BLaER1 (cell line): Measurements from ENCODE around the gene ATP6AP1.

Experiments
- H3K27ac ChIP-seq: shearing (Covaris generic); formaldehyde crosslinking; 2 replicates; pipeline ENCODE4 v1.8.1; 2022
- H3K27me3 ChIP-seq: shearing (Covaris generic); formaldehyde crosslinking; 2 replicates; pipeline ENCODE4 v1.8.1; 2022
- H3K36me3 ChIP-seq: shearing (Covaris generic); formaldehyde crosslinking; 2 replicates; pipeline ENCODE4 v1.8.1; 2022
- H3K4me1 ChIP-seq: shearing (Covaris generic); formaldehyde crosslinking; 2 replicates; pipeline ENCODE4 v1.8.1; 2022
- H3K4me2 ChIP-seq: shearing (Covaris generic); formaldehyde crosslinking; 2 replicates; pipeline ENCODE4 v1.8.1; 2022
- H3K4me3 ChIP-seq: shearing (Covaris generic); formaldehyde crosslinking; 2 replicates; pipeline ENCODE4 v1.8.1; 2022
- H3K9ac ChIP-seq: shearing (Covaris generic); formaldehyde crosslinking; 2 replicates; pipeline ENCODE4 v1.8.1; 2022
- H3K9me3 ChIP-seq: shearing (Covaris generic); formaldehyde crosslinking; 2 replicates; pipeline ENCODE4 v1.8.1; 2022
- H4K20me1 ChIP-seq: shearing (Covaris generic); formaldehyde crosslinking; 2 replicates; pipeline ENCODE4 v1.8.1; 2022
- Cebpa-rat ChIP-seq: shearing (Covaris generic); IDR thresholded peaks from 2 replicates; pipeline ENCODE4 v1.8.1; 2022

ATP6AP1 gene

GRCh38 chrX:154428176-154429171, at the start of gene ATP6AP1:
ATP6AP1 (plus strand) TSS chrX:154428677; CDS start chrX:154428693, 16 bp downstream.
- Histone ChIP-seq H3K27ac (peak within 1 kb of the TSS; percentile 74), H3K4me3 (peak within 1 kb of the TSS; percentile 78), H3K27me3 (peaks cover 14% of the 10 kb centered on the region; the same call in 1 of the 2 replicates), H3K9me3 (peaks cover 18% of the 10 kb centered on the region; the same call in 1 of the 2 replicates), H3K4me1 (peaks cover 36% of the 10 kb centered on the region), H4K20me1 (peaks cover 9% of the 10 kb centered on the region), H3K9ac (peak within 1 kb of the TSS; percentile 79), H3K4me2 (peak within 1 kb of the TSS; percentile 77), H3K36me3 (peaks cover 26% of the 10 kb centered on the region)
- TF ChIP-seq Cebpa-rat: no peak

- Histone ChIP-seq H4K20me1 (peaks cover 15% of the 10 kb centered on the region; the same call in 1 of the 2 replicates), H3K4me3 (peak within 1 kb of the TSS; percentile 90), H3K4me1 (peaks cover 35% of the 10 kb centered on the region), H3K27me3 (peaks cover 15% of the 10 kb centered on the region), H3K36me3 (peaks cover 14% of the 10 kb centered on the region; the same call in 1 of the 2 replicates), H3K4me2 (peak within 1 kb of the TSS; percentile 84), H3K9ac (peak within 1 kb of the TSS; percentile 96), H3K27ac (peak within 1 kb of the TSS; percentile 96), H3K9me3 (peaks cover 42% of the 10 kb centered on the region)
- TF ChIP-seq Cebpa-rat: no peak
Observed at GRCh38 chrX:154378799-154379568, 49.5 kb upstream of the ATP6AP1 start, which contains the start of gene EMD. EMD (plus strand) TSS chrX:154379295; CDS start chrX:154379485, 190 bp downstream.

GRCh38 chrX:154379569-154379951, 48.9 kb upstream of the ATP6AP1 start:
- no peak for TF ChIP-seq Cebpa-rat
- peak overlapping the region; percentile 96 for H3K9ac ChIP-seq
- H3K4me1 ChIP-seq: peaks cover 37% of the 10 kb centered on the region
- peak overlapping the region; percentile 90 for H3K4me3 ChIP-seq
- H4K20me1 ChIP-seq: peaks cover 15% of the 10 kb centered on the region; the same call in 1 of the 2 replicates
- peak overlapping the region; percentile 84 for H3K4me2 ChIP-seq
- H3K27ac ChIP-seq: peak overlapping the region; percentile 96
- peaks cover 10% of the 10 kb centered on the region for H3K27me3 ChIP-seq
- H3K9me3 ChIP-seq: peaks cover 44% of the 10 kb centered on the region
- peaks cover 14% of the 10 kb centered on the region; the same call in 1 of the 2 replicates for H3K36me3 ChIP-seq

- Histone ChIP-seq H3K27ac (peak overlapping the region; percentile 96), H4K20me1 (peaks cover 15% of the 10 kb centered on the region; the same call in 1 of the 2 replicates), H3K9me3 (peaks cover 41% of the 10 kb centered on the region), H3K4me3 (peak overlapping the region; percentile 90), H3K36me3 (peaks cover 14% of the 10 kb centered on the region; the same call in 1 of the 2 replicates), H3K27me3 (peaks cover 5% of the 10 kb centered on the region), H3K4me1 (peaks cover 33% of the 10 kb centered on the region), H3K4me2 (peak overlapping the region; percentile 84), H3K9ac (peak overlapping the region; percentile 96)
- no peak for TF ChIP-seq Cebpa-rat
Observed at GRCh38 chrX:154380153-154380552, 48.3 kb upstream of the ATP6AP1 start.

- Histone ChIP-seq H3K4me2 (peak overlapping the region; percentile 84), H3K27ac (no peak overlapping the region), H3K9ac (peak overlapping the region; percentile 96; the same call in 1 of the 2 replicates), H3K27me3 (no peaks in the 10 kb centered on the region; the same call in 1 of the 2 replicates), H3K36me3 (peaks cover 14% of the 10 kb centered on the region; the same call in 1 of the 2 replicates), H3K4me1 (peaks cover 32% of the 10 kb centered on the region), H3K9me3 (peaks cover 41% of the 10 kb centered on the region), H3K4me3 (peak overlapping the region; percentile 90), H4K20me1 (peaks cover 15% of the 10 kb centered on the region; the same call in 1 of the 2 replicates)
- no peak for TF ChIP-seq Cebpa-rat
Observed at GRCh38 chrX:154380787-154381186, 47.7 kb upstream of the ATP6AP1 start.

GRCh38 chrX:154381271-154381670, 47.2 kb upstream of the ATP6AP1 start:
- Histone ChIP-seq H3K36me3 (peaks cover 14% of the 10 kb centered on the region; the same call in 1 of the 2 replicates), H3K4me3 (no peak overlapping the region), H4K20me1 (peaks cover 15% of the 10 kb centered on the region; the same call in 1 of the 2 replicates), H3K9ac (no peak overlapping the region), H3K9me3 (peaks cover 41% of the 10 kb centered on the region), H3K4me2 (no peak overlapping the region), H3K4me1 (peaks cover 32% of the 10 kb centered on the region), H3K27ac (no peak overlapping the region), H3K27me3 (no peaks in the 10 kb centered on the region; the same call in 1 of the 2 replicates)
- TF ChIP-seq Cebpa-rat: no peak

GRCh38 chrX:154382483-154383069, 45.9 kb upstream of the ATP6AP1 start:
- peaks cover 25% of the 10 kb centered on the region for H3K4me1 ChIP-seq
- peaks cover 14% of the 10 kb centered on the region; the same call in 1 of the 2 replicates for H3K36me3 ChIP-seq
- peaks cover 15% of the 10 kb centered on the region; the same call in 1 of the 2 replicates for H4K20me1 ChIP-seq
- peaks cover 41% of the 10 kb centered on the region for H3K9me3 ChIP-seq
- no peak overlapping the region for H3K9ac ChIP-seq
- no peak for TF ChIP-seq Cebpa-rat
- no peak overlapping the region for H3K4me2 ChIP-seq
- H3K27me3 ChIP-seq: no peaks in the 10 kb centered on the region; the same call in 1 of the 2 replicates
- H3K4me3 ChIP-seq: no peak overlapping the region
- H3K27ac ChIP-seq: no peak overlapping the region

- no peak for TF ChIP-seq Cebpa-rat
- Histone ChIP-seq H3K36me3 (peaks cover 14% of the 10 kb centered on the region; the same call in 1 of the 2 replicates), H3K4me2 (no peak overlapping the region), H3K27me3 (no peaks in the 10 kb centered on the region; the same call in 1 of the 2 replicates), H3K4me3 (no peak overlapping the region), H3K27ac (no peak overlapping the region), H3K9me3 (peaks cover 31% of the 10 kb centered on the region), H3K4me1 (peaks cover 18% of the 10 kb centered on the region), H4K20me1 (peaks cover 15% of the 10 kb centered on the region; the same call in 1 of the 2 replicates), H3K9ac (no peak overlapping the region)
Observed at GRCh38 chrX:154383359-154384283, 44.9 kb upstream of the ATP6AP1 start.
